ENCODE measurements around the gene GALNT17. TPM values are rescaled to one million over a fixed set of nuclear protein-coding genes. Genes with fewer than 3 reads are reported as not detected.
"Not testable (repeated sequence)": the region's sequence is repeated elsewhere in the genome, so short reads cannot be mapped to it uniquely, and the experiment has no call there.

GALNT17 gene
- total RNA-seq, 4 donors from 2014 or later, result 66.0 to 97.9 (median 76.0) TPM

DNA sequence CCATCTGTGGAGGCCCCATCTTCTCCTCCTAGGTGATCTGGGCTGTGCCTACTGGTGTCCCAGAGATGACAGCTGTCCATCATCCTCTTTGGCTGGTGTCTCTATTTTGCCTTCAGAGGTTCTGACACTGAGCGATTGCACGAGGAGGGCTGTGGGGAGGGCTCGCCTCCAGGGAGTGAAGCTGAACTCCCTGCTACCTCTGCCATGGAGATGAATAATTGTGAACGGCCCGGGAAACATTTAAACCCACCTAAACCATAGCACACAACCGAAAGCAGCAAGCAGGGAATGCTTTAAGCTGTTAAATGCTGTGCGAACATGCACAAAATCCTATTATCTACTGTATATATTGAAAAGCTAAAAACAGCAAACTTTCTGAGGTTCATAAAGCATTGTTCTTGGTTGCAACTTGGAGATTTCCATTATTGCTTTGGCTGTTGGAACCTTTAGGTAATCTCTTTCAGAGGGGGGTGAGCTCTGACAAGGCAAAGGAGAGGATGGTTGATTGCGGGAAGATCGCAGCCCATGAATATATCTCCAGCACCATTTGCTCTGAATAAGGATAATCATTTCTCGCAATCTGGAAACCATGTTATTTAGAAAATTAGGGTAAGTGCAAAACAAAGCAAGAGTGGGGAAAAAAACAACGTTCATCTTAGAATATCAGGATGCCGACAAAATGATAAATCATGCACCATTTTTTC lies 507.6 kb downstream of the GALNT17 start:
- Histone ChIP-seq H3K36me3 (no peaks in the 10 kb centered on the region), H3K9me3 (no peaks in the 10 kb centered on the region), H3K27me3 (no peaks in the 10 kb centered on the region), H3K4me3 (no peak overlapping the region), H3K4me1 (no peaks in the 10 kb centered on the region), H3K27ac (no peak overlapping the region)
- no peak for TF ChIP-seq POLR2A (IDR thresholded peaks at IDR 0.05)
- no peak for TF ChIP-seq CTCF (IDR thresholded peaks at IDR 0.05)
- no peak for TF ChIP-seq EP300 (IDR thresholded peaks at IDR 0.05)
- WGBS, 2 donors, result 84 to 88% methylated on average over 12 of the region's 12 CpGs
- no peak for DNase-seq (ENCODE audit: low spot score in 2 of 2)

DNA sequence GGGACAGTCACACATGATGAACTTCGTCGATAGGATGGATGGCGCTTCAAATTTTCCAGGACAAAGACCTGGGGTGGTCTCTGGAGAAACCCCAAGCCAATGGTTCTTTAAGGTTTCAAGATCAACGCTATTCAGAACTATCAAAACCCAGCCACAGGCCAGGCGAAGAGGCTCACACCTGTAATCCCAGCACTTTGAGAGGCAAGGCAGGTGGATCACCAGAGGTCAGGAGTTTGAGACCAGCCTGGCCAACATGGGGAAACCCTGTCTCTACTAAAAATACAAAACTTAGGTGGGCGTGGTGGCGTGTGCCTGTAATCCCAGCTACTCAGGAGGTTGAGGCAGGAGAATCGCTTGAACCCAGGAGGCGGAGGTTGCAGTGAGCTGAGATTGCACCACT lies 511.1 kb downstream of the GALNT17 start:
- peaks cover 0 to 24% (median 0%) of the 10 kb centered on the region in 4 donors for H3K9me3 ChIP-seq
- H3K36me3 ChIP-seq, result peaks cover 0 to 24% (median 0%) of the 10 kb centered on the region in 3 donors
- WGBS, 2 donors, result 92 to 98% methylated on average over 9 of the region's 9 CpGs
- H3K4me1 ChIP-seq; H3K4me3 ChIP-seq; H3K27me3 ChIP-seq; DNase-seq (ENCODE audit: low spot score in 2 of 2): not testable (repeated sequence)
- H3K27ac ChIP-seq, result peak overlapping the region in 1 of 4 donors; percentile 4

DNA sequence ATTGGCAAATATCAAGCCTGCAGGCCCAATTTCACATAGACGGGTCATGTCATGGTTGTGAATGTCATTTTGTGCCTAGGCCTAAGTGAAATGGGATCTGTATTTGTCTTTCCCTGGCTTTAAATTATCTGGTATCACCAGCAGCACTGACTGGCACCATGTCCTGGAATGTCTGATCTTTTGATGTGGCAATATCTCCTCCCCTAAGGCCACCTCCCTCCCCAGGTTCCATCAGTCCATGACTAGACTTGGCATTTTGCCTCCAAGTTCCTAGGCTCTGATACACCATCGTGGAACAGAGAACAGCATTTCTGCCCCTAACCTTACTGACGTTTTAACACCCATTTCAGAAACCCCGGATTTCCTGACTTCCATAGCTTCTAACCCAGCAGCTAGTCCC lies 513.9 kb downstream of the GALNT17 start:
- Histone ChIP-seq H3K27ac (no peak overlapping the region), H3K4me1 (no peaks in the 10 kb centered on the region), H3K27me3 (no peaks in the 10 kb centered on the region), H3K4me3 (no peak overlapping the region), H3K9me3 (peaks cover 0 to 42% (median 0%) of the 10 kb centered on the region in 4 donors), H3K36me3 (peaks cover 0 to 35% (median 0%) of the 10 kb centered on the region in 3 donors)
- DNase-seq (ENCODE audit: low spot score in 2 of 2), result no peak
- WGBS, 2 donors, result 81 to 86% methylated on average over 4 of the region's 4 CpGs
- TF ChIP-seq CTCF (IDR thresholded peaks at IDR 0.05) (no peak), EP300 (IDR thresholded peaks at IDR 0.05) (no peak), POLR2A (IDR thresholded peaks at IDR 0.05) (no peak)

GRCh38 chr7:71649812-71650211 lies 517.9 kb downstream of the GALNT17 start:
- H3K27ac ChIP-seq, result no peak overlapping the region
- peaks cover 0 to 35% (median 0%) of the 10 kb centered on the region in 3 donors for H3K36me3 ChIP-seq
- no peak for TF ChIP-seq POLR2A (IDR thresholded peaks at IDR 0.05)
- no peak for TF ChIP-seq EP300 (IDR thresholded peaks at IDR 0.05)
- TF ChIP-seq CTCF (IDR thresholded peaks at IDR 0.05), result no peak
- peaks cover 0 to 39% (median 0%) of the 10 kb centered on the region in 4 donors for H3K9me3 ChIP-seq
- no peaks in the 10 kb centered on the region for H3K4me1 ChIP-seq
- no peak for DNase-seq (ENCODE audit: low spot score in 2 of 2)
- H3K27me3 ChIP-seq, result no peaks in the 10 kb centered on the region
- no peak overlapping the region for H3K4me3 ChIP-seq
- 83 to 92% methylated on average over 1 of the region's 1 CpG for WGBS, 2 donors

- Histone ChIP-seq H3K27me3 (no peaks in the 10 kb centered on the region), H3K4me3 (no peak overlapping the region), H3K4me1 (no peaks in the 10 kb centered on the region), H3K27ac (no peak overlapping the region), H3K9me3 (peaks cover 0 to 29% (median 0%) of the 10 kb centered on the region in 4 donors), H3K36me3 (peaks cover 0 to 27% (median 0%) of the 10 kb centered on the region in 3 donors)
- WGBS, 2 donors, result 74% methylated on average over 2 of the region's 2 CpGs
- DNase-seq (ENCODE audit: low spot score in 2 of 2), result no peak
- no peak for TF ChIP-seq POLR2A (IDR thresholded peaks at IDR 0.05)
- no peak for TF ChIP-seq EP300 (IDR thresholded peaks at IDR 0.05)
- no peak for TF ChIP-seq CTCF (IDR thresholded peaks at IDR 0.05)
Observed at GRCh38 chr7:71650653-71651337, 518.9 kb downstream of the GALNT17 start.
